Measurements from ENCODE around the gene CACNG6.

DNA sequence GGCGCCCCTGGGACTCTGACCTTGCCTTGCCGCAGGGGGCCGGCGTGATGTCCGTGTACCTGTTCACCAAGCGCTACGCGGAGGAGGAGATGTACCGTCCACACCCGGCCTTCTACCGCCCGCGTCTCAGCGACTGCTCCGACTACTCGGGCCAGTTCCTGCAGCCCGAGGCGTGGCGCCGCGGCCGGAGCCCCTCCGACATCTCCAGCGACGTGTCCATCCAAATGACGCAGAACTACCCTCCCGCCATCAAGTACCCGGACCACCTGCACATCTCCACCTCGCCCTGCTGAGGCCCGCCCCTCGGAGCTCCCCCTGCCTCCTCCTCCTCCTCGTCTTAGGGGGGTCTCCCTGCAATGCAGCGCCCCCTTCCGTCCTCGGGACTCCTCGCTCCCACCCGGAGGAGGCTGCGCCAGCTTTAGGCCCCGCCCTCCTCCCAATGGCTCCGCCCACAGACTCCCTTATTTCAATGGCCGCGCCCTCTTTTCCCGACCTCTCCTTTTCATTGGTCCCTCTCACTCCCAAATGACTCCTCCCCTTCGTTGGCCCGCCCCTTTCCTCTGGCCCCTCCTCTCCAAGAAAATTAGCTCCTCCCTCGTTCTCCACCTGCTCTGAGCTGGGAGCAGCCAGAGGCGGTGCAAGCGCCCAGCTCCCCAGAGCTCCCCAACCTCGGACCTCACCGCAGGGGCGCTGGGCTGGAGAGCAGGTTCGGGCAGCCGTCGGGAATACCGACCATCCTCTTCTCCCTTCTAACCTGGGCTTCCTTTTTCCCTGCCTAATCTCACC is 49.2 kb upstream of the CACNG6 start:
- no peak for TF ChIP-seq GZF1 (CRISPR knock-in tag; IDR thresholded peaks at IDR 0.05)
- TF ChIP-seq ZNF136 (CRISPR knock-in tag; IDR thresholded peaks at IDR 0.05; ENCODE audit: low read depth), result no peak
- peak; percentile 38 for TF ChIP-seq CTCF (CRISPR knock-in tag; IDR thresholded peaks at IDR 0.05)
- no peak for TF ChIP-seq ZBTB44 (CRISPR knock-in tag; IDR thresholded peaks at IDR 0.05)
- no peak for TF ChIP-seq MXI1 (IDR thresholded peaks at IDR 0.05; ENCODE audit: borderline replicate concordance, low read depth, low read length)
- no peak for TF ChIP-seq FOXO1 (CRISPR knock-in tag; IDR thresholded peaks at IDR 0.05)
- TF ChIP-seq NR2C2 (CRISPR knock-in tag; IDR thresholded peaks at IDR 0.05; ENCODE audit: borderline replicate concordance), result no peak
- TF ChIP-seq MZF1 (CRISPR knock-in tag; IDR thresholded peaks at IDR 0.05; ENCODE audit: borderline replicate concordance), result no peak
- no peak for TF ChIP-seq HNF4A (CRISPR knock-in tag; IDR thresholded peaks at IDR 0.05)

Measured in HepG2 (cell line).